NB4 (cell line): ENCODE data around the gene CX3CR1.

ENCODE experiments used
- DNase-seq: peaks from one replicate; pipeline ENCODE4 v3.0.0; 2010; ENCODE audit warnings: low read depth
- H3K4me3 ChIP-seq: one replicate; pipeline ENCODE4 v1.5.1; 2011; ENCODE audit warnings: mild to moderate bottlenecking, low read depth, low read length, moderate library complexity
- CTCF ChIP-seq: IDR thresholded peaks from one replicate; pipeline ENCODE4 v1.5.1; 2012; ENCODE audit warnings: low read depth, low read length
- MYC ChIP-seq: IDR thresholded peaks from 2 replicates; pipeline ENCODE4 v1.6.1; 2011; ENCODE audit warnings: low read depth, low read length
- POLR2A ChIP-seq: IDR thresholded peaks from 2 replicates; pipeline ENCODE4 v1.6.1; 2011; ENCODE audit warnings: mild to moderate bottlenecking; ENCODE audit not compliant: insufficient read length; ENCODE audit errors: extremely low read depth
- TF ChIP-seq, protein P1 (sequence below): IDR thresholded peaks from 2 replicates; pipeline ENCODE4 v1.6.1; 2011; ENCODE audit warnings: low read depth, low read length

The CX3CR1 gene

DNA sequence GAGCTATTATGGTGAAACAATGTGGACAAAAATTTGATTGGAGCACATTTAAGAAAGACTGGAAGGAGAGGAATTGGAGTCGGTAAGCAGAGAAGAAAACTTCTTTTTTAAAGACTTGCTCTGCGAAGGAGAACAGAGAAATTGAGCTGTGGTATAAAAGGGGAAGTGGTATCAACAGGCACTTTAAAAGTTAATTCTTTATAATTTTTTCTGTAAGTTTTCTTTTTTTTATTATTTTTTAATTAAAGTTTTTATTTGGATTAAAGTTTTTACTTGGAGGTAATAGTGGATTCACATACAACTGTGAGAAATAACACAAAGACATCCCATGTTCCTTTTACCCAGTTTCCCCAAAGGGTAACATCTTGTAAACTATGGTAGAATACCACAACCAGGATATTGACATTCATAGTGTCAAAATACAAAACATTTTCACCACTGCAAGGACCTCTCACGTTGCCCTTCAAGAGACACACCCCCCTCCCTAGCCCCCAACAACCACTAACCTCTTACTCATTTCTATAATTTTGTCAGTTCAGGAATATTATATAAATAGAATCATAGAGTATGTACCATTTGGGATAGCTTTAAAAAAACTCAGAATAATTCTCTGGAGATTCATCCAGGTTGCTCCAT lies 53.6 kb downstream of the CX3CR1 start:
- peak; percentile 70 for DNase-seq
- no peak overlapping the region for H3K4me3 ChIP-seq
- TF ChIP-seq POLR2A (no peak), CTCF (no peak), MYC (no peak)
- TF ChIP-seq, protein P1, sequence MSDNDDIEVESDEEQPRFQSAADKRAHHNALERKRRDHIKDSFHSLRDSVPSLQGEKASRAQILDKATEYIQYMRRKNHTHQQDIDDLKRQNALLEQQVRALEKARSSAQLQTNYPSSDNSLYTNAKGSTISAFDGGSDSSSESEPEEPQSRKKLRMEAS = no peak

DNA sequence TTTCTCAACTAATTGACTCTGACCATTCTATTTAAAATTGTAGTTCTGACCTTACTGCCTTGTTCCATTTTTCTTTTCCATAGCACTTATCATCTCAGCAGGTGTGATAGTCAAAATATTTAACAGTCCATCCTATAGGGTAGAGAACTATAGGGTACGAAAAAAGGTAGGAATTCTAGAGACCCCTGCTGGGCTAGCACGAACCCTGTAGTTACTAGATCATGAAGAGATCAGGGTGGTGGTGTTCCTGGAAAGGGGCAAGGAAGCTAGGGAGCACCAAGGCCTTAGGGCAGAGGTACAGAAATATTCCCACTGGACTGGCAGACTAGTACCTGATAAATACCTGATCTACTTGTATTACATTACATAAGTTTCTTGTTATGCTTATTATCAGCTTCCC lies 55.5 kb downstream of the CX3CR1 start:
- TF ChIP-seq, protein P1 = no peak
- TF ChIP-seq CTCF = no peak
- no peak for TF ChIP-seq MYC
- no peak for TF ChIP-seq POLR2A
- no peak for DNase-seq
- H3K4me3 ChIP-seq = no peak overlapping the region

GRCh38 chr3:39222939-39223338 lies 56.9 kb downstream of the CX3CR1 start:
- no peak for DNase-seq
- TF ChIP-seq, protein P1 = no peak
- no peak for TF ChIP-seq MYC
- no peak for TF ChIP-seq CTCF
- TF ChIP-seq POLR2A = no peak
- H3K4me3 ChIP-seq = no peak overlapping the region

- no peak for DNase-seq
- TF ChIP-seq, protein P1 = no peak
- TF ChIP-seq POLR2A (no peak), CTCF (no peak), MYC (no peak)
- no peak overlapping the region for H3K4me3 ChIP-seq
Observed at GRCh38 chr3:39222462-39222861, 57.4 kb downstream of the CX3CR1 start.

- TF ChIP-seq POLR2A (no peak), MYC (no peak), CTCF (no peak)
- TF ChIP-seq, protein P1 = no peak
- no peak overlapping the region for H3K4me3 ChIP-seq
- no peak for DNase-seq
Observed at GRCh38 chr3:39221141-39221530, 58.7 kb downstream of the CX3CR1 start.
